H1 (cell line): ENCODE data around the gene GRAMD4.

Source experiments
- BRCA1 ChIP-seq: IDR thresholded peaks from 2 replicates; pipeline ENCODE4 v1.6.1; 2012; ENCODE audit warnings: low read depth, low read length, improper control_type of control experiment
- EGR1 ChIP-seq: IDR thresholded peaks from 2 replicates; pipeline ENCODE4 v1.6.1; 2011; ENCODE audit warnings: low read depth, low read length, borderline replicate concordance
- EP300 ChIP-seq, 2 experiments: IDR thresholded peaks; 1 replicate in 1 of 2; 2 replicates in 1 of 2; pipeline ENCODE4 v1.6.1; 2011 to 2012; ENCODE audit warnings: low read depth in 2 of 2, low read length in 2 of 2, mild to moderate bottlenecking in 2 of 2, borderline replicate concordance in 1 of 2, inconsistent platforms in 1 of 2, moderate library complexity in 1 of 2
- EZH2 ChIP-seq: fragments of 200-600 bp; sonication (generic); IDR thresholded peaks from 2 replicates; pipeline ENCODE4 v1.7.1; 2012; ENCODE audit warnings: low read depth, mild to moderate bottlenecking, moderate library complexity, low read length, inconsistent platforms; ENCODE audit not compliant: severe bottlenecking
- NRF1 ChIP-seq: IDR thresholded peaks from 2 replicates; pipeline ENCODE4 v1.6.1; 2011; ENCODE audit warnings: mild to moderate bottlenecking, low read depth, low read length, improper control_type of control experiment
- POLR2A ChIP-seq, 2 experiments: IDR thresholded peaks; 1 replicate in 1 of 2; 2 replicates in 1 of 2; pipeline ENCODE4 v1.6.1; 2011; ENCODE audit warnings: low read depth in 2 of 2, low read length in 2 of 2, mild to moderate bottlenecking in 2 of 2; ENCODE audit errors: control extremely low read depth in 1 of 2
- POLR2AphosphoS5 ChIP-seq: IDR thresholded peaks from 2 replicates; pipeline ENCODE4 v1.6.1; 2011; ENCODE audit warnings: low read depth, low read length
- RNF2 ChIP-seq: fragments of 200-900, 300-1000 bp; sonication (generic); IDR thresholded peaks from 2 replicates; pipeline ENCODE4 v1.7.1; 2016; ENCODE audit warnings: borderline replicate concordance, low read depth, mild to moderate bottlenecking, antibody characterized with exemption, low read length; ENCODE audit not compliant: poor library complexity, severe bottlenecking; ENCODE audit errors: missing control alignments
- SUZ12 ChIP-seq: fragments of 200-600 bp; sonication (generic); IDR thresholded peaks from 2 replicates; pipeline ENCODE4 v1.6.1; 2012; ENCODE audit warnings: mild to moderate bottlenecking, inconsistent platforms, low read length, moderate library complexity, mixed read lengths
- TAF1 ChIP-seq: IDR thresholded peaks from 2 replicates; pipeline ENCODE4 v1.6.1; 2011; ENCODE audit warnings: mild to moderate bottlenecking, low read depth, low read length
- TF ChIP-seq, protein P1 (sequence below), 3 experiments: IDR thresholded peaks; 1 replicate in 2 of 3; 2 replicates in 1 of 3; pipeline versions ENCODE4 v1.5.1 to v1.6.1; 2011; ENCODE audit warnings: low read length in 3 of 3, mild to moderate bottlenecking in 3 of 3, inconsistent platforms in 2 of 3, low read depth in 1 of 3, moderate library complexity in 1 of 3; ENCODE audit not compliant: insufficient read depth in 1 of 3; ENCODE audit errors: control extremely low read depth in 1 of 3
- TF ChIP-seq, protein P2 (sequence below): IDR thresholded peaks from 2 replicates; pipeline ENCODE4 v1.6.1; 2012; ENCODE audit warnings: inconsistent platforms
- TF ChIP-seq, protein P3 (sequence below): IDR thresholded peaks from 2 replicates; pipeline ENCODE4 v1.6.1; 2011; ENCODE audit warnings: low read depth, mild to moderate bottlenecking, low read length; ENCODE audit not compliant: insufficient read depth

DNA sequence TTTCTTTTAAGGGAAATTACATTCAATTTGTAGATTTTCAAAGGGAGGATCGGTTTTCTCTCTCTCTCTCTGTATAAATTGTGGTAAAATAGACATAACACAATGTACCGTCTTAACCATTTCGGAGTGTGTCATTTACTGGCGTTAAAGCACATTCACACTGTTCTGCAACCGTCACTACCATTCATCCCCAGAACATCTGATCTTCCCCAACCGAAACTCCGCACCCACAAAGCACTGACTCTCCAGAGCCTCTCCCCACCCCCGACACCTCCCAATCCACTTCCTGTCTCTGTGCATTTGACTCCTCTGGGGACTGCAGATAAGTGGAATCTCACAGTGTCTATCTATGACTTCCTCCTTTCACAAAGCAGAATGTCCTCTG, 15.9 kb upstream of the GRAMD4 start:
- TF ChIP-seq, protein P1, sequence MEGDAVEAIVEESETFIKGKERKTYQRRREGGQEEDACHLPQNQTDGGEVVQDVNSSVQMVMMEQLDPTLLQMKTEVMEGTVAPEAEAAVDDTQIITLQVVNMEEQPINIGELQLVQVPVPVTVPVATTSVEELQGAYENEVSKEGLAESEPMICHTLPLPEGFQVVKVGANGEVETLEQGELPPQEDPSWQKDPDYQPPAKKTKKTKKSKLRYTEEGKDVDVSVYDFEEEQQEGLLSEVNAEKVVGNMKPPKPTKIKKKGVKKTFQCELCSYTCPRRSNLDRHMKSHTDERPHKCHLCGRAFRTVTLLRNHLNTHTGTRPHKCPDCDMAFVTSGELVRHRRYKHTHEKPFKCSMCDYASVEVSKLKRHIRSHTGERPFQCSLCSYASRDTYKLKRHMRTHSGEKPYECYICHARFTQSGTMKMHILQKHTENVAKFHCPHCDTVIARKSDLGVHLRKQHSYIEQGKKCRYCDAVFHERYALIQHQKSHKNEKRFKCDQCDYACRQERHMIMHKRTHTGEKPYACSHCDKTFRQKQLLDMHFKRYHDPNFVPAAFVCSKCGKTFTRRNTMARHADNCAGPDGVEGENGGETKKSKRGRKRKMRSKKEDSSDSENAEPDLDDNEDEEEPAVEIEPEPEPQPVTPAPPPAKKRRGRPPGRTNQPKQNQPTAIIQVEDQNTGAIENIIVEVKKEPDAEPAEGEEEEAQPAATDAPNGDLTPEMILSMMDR (IDR thresholded peaks at IDR 0.05; ENCODE audit: control extremely low read depth in 1 of 3, insufficient read depth in 1 of 3, low read depth in 1 of 3, low read length in 3 of 3), result no peak
- TF ChIP-seq EP300 (IDR thresholded peaks at IDR 0.05; ENCODE audit: borderline replicate concordance in 1 of 2, low read depth in 2 of 2, low read length in 2 of 2) (no peak), NRF1 (no peak), EZH2 (no peak), TAF1 (no peak), POLR2AphosphoS5 (no peak), SUZ12 (no peak), POLR2A (IDR thresholded peaks at IDR 0.05; ENCODE audit: control extremely low read depth in 1 of 2, low read depth in 2 of 2, low read length in 2 of 2) (no peak), BRCA1 (no peak), RNF2 (no peak), EGR1 (no peak)
- TF ChIP-seq, protein P2, sequence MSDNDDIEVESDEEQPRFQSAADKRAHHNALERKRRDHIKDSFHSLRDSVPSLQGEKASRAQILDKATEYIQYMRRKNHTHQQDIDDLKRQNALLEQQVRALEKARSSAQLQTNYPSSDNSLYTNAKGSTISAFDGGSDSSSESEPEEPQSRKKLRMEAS, result no peak
- TF ChIP-seq, protein P3, sequence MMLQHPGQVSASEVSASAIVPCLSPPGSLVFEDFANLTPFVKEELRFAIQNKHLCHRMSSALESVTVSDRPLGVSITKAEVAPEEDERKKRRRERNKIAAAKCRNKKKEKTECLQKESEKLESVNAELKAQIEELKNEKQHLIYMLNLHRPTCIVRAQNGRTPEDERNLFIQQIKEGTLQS, result no peak
